CD14-positive monocyte (primary cell): ENCODE data around the gene HTR7. TPM values are rescaled to one million over a fixed set of nuclear protein-coding genes. Genes with fewer than 3 reads are reported as not detected.

Experiments
- DNase-seq, 3 donors: peaks; one replicate each; pipeline ENCODE4 v3.0.0-alpha.2; 2011 to 2022
- H2AFZ ChIP-seq: 2 replicates; pipeline ENCODE4 v1.6.0; 2012; ENCODE audit warnings: mild to moderate bottlenecking, low read depth, low read length, inconsistent platforms; ENCODE audit not compliant: insufficient read depth, poor library complexity, severe bottlenecking
- H3K27ac ChIP-seq, 2 donors: 1 replicate in 1 of 2; 2 replicates in 1 of 2; pipeline ENCODE4 v1.5.1; 2012 to 2013; ENCODE audit warnings: low read length in 2 of 2, control low read depth in 1 of 2, inconsistent platforms in 1 of 2, low read depth in 1 of 2, mild to moderate bottlenecking in 1 of 2
- H3K27me3 ChIP-seq, 2 donors: one replicate each; pipeline versions ENCODE4 v1.6.0 to v1.6.1; 2011 to 2013; ENCODE audit warnings: low read length in 2 of 2; ENCODE audit not compliant: control insufficient read depth in 2 of 2, insufficient read depth in 2 of 2
- H3K36me3 ChIP-seq, 2 donors: replicated peaks in 1 of 2; 1 replicate in 1 of 2; 2 replicates in 1 of 2; pipeline versions ENCODE4 v1.5.1 to v1.6.1; 2012 to 2013; ENCODE audit warnings: low read length in 2 of 2, control low read depth in 1 of 2, inconsistent platforms in 1 of 2, mild to moderate bottlenecking in 1 of 2; ENCODE audit not compliant: insufficient read depth in 2 of 2, control insufficient read depth in 1 of 2
- H3K4me1 ChIP-seq, 2 donors: 1 replicate in 1 of 2; 2 replicates in 1 of 2; pipeline versions ENCODE4 v1.5.1 to v1.6.1; 2012 to 2013; ENCODE audit warnings: low read length in 2 of 2, control low read depth in 1 of 2, inconsistent platforms in 1 of 2, mild to moderate bottlenecking in 1 of 2, moderate library complexity in 1 of 2; ENCODE audit not compliant: insufficient read depth in 2 of 2, control insufficient read depth in 1 of 2
- H3K4me2 ChIP-seq: replicated peaks from 2 replicates; pipeline ENCODE3; 2012; ENCODE audit warnings: low read length, moderate library complexity, mild to moderate bottlenecking; ENCODE audit not compliant: poor library complexity, severe bottlenecking; ENCODE audit errors: extremely low read depth
- H3K4me3 ChIP-seq, 3 experiments: fragments of 200-600 bp in 1 of 3; sonication (generic) in 1 of 3; replicated peaks in 1 of 3; 1 replicate in 2 of 3; 2 replicates in 1 of 3; pipeline ENCODE4 v1.5.1; 2011 to 2013; ENCODE audit warnings: low read length in 3 of 3, mild to moderate bottlenecking in 3 of 3, control low read depth in 2 of 3, low read depth in 2 of 3, inconsistent platforms in 1 of 3, moderate library complexity in 1 of 3
- H3K79me2 ChIP-seq: 2 replicates; pipeline ENCODE4 v1.6.0; 2012; ENCODE audit warnings: mild to moderate bottlenecking, control low read depth, inconsistent platforms, low read length, moderate library complexity; ENCODE audit not compliant: insufficient read depth
- H3K9ac ChIP-seq: 2 replicates; pipeline ENCODE4 v1.6.0; 2017; ENCODE audit warnings: low read length, mild to moderate bottlenecking; ENCODE audit not compliant: insufficient read depth, poor library complexity, severe bottlenecking
- H3K9me3 ChIP-seq, 2 donors: replicated peaks in 1 of 2; 1 replicate in 1 of 2; 2 replicates in 1 of 2; pipeline versions ENCODE4 v1.5.1 to v1.6.1; 2012 to 2013; ENCODE audit warnings: low read length in 2 of 2, control low read depth in 1 of 2; ENCODE audit not compliant: control insufficient read depth in 1 of 2, insufficient read depth in 1 of 2
- H4K20me1 ChIP-seq: 2 replicates; pipeline ENCODE4 v1.6.0; 2012; ENCODE audit warnings: mild to moderate bottlenecking, low read length, control low read depth, moderate library complexity; ENCODE audit not compliant: insufficient read depth
- H3K27ac Mint-ChIP-seq, 7 donors: one replicate each; pipeline ENCODE4 v1.8.0; 2020; ENCODE audit warnings: mild to moderate bottlenecking in 7 of 7, mixed read lengths in 7 of 7, moderate library complexity in 6 of 7, inconsistent platforms in 2 of 7
- H3K27me3 Mint-ChIP-seq, 3 donors: one replicate each; pipeline ENCODE4 v1.8.0; 2021 to 2022; ENCODE audit warnings: low read depth in 3 of 3, mild to moderate bottlenecking in 3 of 3, mixed read lengths in 3 of 3, moderate library complexity in 3 of 3, inconsistent platforms in 1 of 3
- H3K36me3 Mint-ChIP-seq, 2 donors: one replicate each; pipeline ENCODE4 v1.8.0; 2020; ENCODE audit warnings: mixed read lengths in 2 of 2, inconsistent platforms in 1 of 2, mild to moderate bottlenecking in 1 of 2
- H3K4me1 Mint-ChIP-seq: one replicate; pipeline ENCODE4 v1.8.0; 2020; ENCODE audit warnings: mild to moderate bottlenecking, mixed read lengths
- H3K4me3 Mint-ChIP-seq, 2 donors: one replicate each; pipeline ENCODE4 v1.8.0; 2020; ENCODE audit warnings: mild to moderate bottlenecking in 2 of 2, mixed read lengths in 2 of 2, moderate library complexity in 1 of 2
- H3K9me3 Mint-ChIP-seq, 7 donors: one replicate each; pipeline ENCODE4 v1.8.0; 2020 to 2022; ENCODE audit warnings: mixed read lengths in 7 of 7, mild to moderate bottlenecking in 6 of 7, moderate library complexity in 6 of 7, inconsistent platforms in 2 of 7
- WGBS: methylation state at CpG from one replicate; pipeline ENCODE4 v1.1.5; 2013; ENCODE audit warnings: missing lambda C conversion rate; ENCODE audit not compliant: insufficient coverage; 5-methylcytosine and 5-hydroxymethylcytosine counted together
- intact Hi-C, 2 donors: fragments of 100-400 bp; cut with micrococcal nuclease; formaldehyde crosslinking; loops; one replicate each; pipeline versions ENCODE4 v1.15.0 to v1.15.1; 2023
- polyA plus RNA-seq, 3 donors: library from polyadenylated mRNA; depleted of rRNA in 1 of 3; unstranded in 2 of 3; stranded (reverse) in 1 of 3; fragments of 300-500 nt in 2 of 3; fragments of >200 nt in 1 of 3; fragmentation: Illumina TruSeq in 2 of 3; gene quantifications; 1 replicate in 2 of 3; 2 replicates in 1 of 3; pipeline ENCODE4 v1.2.3, GENCODE V29; 2012 to 2021
- TF ChIP-seq, protein P1 (sequence below): fragments of 200-600 bp; IDR thresholded peaks from one replicate; pipeline ENCODE4 v1.8.0; 2022; ENCODE audit warnings: antibody characterized with exemption, mild to moderate bottlenecking

Gene HTR7
- polyA plus RNA-seq, 3 donors: 0.95 to 1.6 (median 1.1) TPM

DNA sequence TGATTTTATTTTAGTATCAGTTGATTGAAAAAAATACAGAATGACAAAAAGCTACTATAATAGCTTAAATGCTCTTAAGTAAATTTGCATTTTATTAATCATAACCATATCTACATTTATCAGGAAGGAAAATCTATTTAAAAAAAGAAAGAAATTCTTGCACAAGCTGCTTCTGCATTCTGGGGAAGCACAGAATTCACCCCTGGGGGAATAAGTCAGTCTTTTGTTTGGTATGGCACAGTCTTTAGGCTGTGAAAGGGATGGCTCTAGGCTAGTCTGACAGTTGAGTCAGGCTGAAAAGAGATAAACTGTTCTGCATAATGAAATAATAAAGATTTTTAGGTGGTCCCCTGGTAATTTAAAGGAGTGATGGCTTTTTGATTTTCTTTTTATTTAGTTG lies 37.9 kb downstream of the HTR7 start:
- TF ChIP-seq, protein P1, sequence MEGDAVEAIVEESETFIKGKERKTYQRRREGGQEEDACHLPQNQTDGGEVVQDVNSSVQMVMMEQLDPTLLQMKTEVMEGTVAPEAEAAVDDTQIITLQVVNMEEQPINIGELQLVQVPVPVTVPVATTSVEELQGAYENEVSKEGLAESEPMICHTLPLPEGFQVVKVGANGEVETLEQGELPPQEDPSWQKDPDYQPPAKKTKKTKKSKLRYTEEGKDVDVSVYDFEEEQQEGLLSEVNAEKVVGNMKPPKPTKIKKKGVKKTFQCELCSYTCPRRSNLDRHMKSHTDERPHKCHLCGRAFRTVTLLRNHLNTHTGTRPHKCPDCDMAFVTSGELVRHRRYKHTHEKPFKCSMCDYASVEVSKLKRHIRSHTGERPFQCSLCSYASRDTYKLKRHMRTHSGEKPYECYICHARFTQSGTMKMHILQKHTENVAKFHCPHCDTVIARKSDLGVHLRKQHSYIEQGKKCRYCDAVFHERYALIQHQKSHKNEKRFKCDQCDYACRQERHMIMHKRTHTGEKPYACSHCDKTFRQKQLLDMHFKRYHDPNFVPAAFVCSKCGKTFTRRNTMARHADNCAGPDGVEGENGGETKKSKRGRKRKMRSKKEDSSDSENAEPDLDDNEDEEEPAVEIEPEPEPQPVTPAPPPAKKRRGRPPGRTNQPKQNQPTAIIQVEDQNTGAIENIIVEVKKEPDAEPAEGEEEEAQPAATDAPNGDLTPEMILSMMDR: no peak
- Histone ChIP-seq H4K20me1 (no peaks in the 10 kb centered on the region), H3K4me3 (no peak overlapping the region), H3K9ac (no peak overlapping the region), H3K9me3 (peaks cover 26 to 28% of the 10 kb centered on the region in 2 donors), H2AFZ (no peak overlapping the region), H3K4me2 (no peak overlapping the region), H3K27me3 (no peaks in the 10 kb centered on the region), H3K36me3 (no peaks in the 10 kb centered on the region), H3K27ac (no peak overlapping the region), H3K4me1 (peaks cover 6 to 18% of the 10 kb centered on the region in 2 donors), H3K79me2 (no peaks in the 10 kb centered on the region)
- Mint-ChIP-seq H3K27me3 (peaks cover 0 to 5% (median 0%) of the 10 kb centered on the region in 3 donors), H3K36me3 (no peaks in the 10 kb centered on the region), H3K9me3 (peaks cover 10 to 36% (median 19%) of the 10 kb centered on the region in 7 donors), H3K4me3 (no peak overlapping the region), H3K27ac (no peak overlapping the region), H3K4me1 (peaks cover 15% of the 10 kb centered on the region)
- intact Hi-C loops: no loop called here
- DNase-seq: no peak

GRCh38 chr10:90818736-90819135 lies 39.1 kb downstream of the HTR7 start:
- Mint-ChIP-seq H3K27ac (no peak overlapping the region), H3K4me3 (no peak overlapping the region), H3K36me3 (no peaks in the 10 kb centered on the region), H3K4me1 (peaks cover 15% of the 10 kb centered on the region), H3K9me3 (peaks cover 9 to 27% (median 17%) of the 10 kb centered on the region in 7 donors), H3K27me3 (peaks cover 0 to 5% (median 0%) of the 10 kb centered on the region in 3 donors)
- Histone ChIP-seq H3K4me2 (no peak overlapping the region), H4K20me1 (no peaks in the 10 kb centered on the region), H2AFZ (no peak overlapping the region), H3K27ac (no peak overlapping the region), H3K9ac (no peak overlapping the region), H3K27me3 (no peaks in the 10 kb centered on the region), H3K4me1 (peaks cover 6 to 18% of the 10 kb centered on the region in 2 donors), H3K9me3 (peaks cover 16 to 22% of the 10 kb centered on the region in 2 donors), H3K4me3 (no peak overlapping the region), H3K36me3 (no peaks in the 10 kb centered on the region), H3K79me2 (no peaks in the 10 kb centered on the region)
- intact Hi-C loops: no loop called here
- DNase-seq: no peak
- TF ChIP-seq, protein P1: no peak
- WGBS: no CpG with 5 or more reads among the region's 1 CpG
